Epithelial cell of alveolus of lung (primary cell): ENCODE measurements around the gene GPR42. TPM values are rescaled to one million over a fixed set of nuclear protein-coding genes. Genes with fewer than 3 reads are reported as not detected.

Experiments
- total RNA-seq: library from RNA; depleted of rRNA; stranded (reverse); fragments of >200 nt; gene quantifications from 2 replicates; pipeline ENCODE4 v1.2.1, GENCODE V29; 2015

GPR42 gene
- not detected in 2 replicates for total RNA-seq

GRCh38 chr19:35370722-35371121 lies at the start of gene GPR42:
GPR42 (plus strand) TSS chr19:35371068; CDS start chr19:35371360, 292 bp downstream.

DNA sequence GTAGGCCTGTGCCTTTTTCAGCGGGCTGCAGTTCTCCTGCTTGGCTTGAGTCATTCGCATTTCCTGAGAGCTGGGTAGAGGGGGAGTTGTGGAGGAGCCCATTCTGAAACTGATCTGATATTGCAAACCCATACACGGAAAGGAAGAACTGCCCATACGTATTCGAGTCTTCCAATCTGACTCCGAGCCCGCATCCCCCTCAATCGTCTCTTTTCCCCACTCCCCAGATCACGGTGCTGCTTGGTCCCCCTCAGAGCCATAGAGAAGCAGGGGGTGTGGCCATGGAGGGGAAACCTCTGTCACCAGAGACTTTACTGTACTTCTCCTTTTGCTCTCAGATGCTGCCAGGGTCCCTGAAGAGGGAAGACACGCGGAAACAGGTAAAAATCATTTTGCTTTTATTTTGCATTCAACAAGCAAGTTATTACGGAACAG lies 42.0 kb upstream of the GPR42 start, which contains the start of gene CD22:
Gene CD22 (plus strand): TSS at position 337 of the 435 bp plus-strand sequence. CDS start 2,854 bp downstream, outside the sequence.

GRCh38 chr19:35347171-35347929 lies 23.5 kb upstream of the GPR42 start, which contains the start of gene FFAR1:
FFAR1 (plus strand) TSS chr19:35347902; CDS start chr19:35351552, 3,650 bp downstream.

DNA sequence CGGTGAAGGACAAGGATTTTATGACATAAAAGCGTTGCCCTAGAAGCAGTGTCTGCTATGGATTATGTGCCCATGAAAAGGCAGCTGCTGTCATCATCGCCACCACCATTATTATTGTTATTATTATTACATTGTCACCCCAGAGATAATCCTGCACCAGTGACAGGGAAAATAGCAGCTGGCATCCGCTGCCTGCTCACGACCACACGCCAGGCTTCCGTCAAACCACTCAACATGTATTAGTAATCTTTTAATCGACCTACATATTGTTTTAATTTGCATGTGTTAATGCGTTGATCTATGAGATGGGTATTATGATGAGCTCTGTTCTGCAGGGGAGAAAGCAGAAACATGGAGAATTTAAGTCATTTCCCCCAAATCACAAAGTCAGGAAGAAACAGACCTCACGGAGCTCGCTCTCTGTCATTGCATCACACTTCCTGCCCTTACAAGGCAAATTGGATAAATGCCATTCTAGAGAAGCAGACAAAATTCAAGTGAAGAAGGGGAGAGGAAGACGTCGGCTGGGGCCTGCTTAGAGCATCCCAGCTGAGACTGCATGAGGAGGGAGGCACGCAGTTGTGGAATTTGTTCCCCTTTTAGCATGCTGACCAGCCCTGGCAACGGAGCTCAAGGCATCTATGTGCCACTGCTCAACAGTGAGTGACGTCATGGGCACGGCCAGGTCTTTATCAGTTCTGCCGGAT lies 12.8 kb upstream of the GPR42 start, which contains the start of gene FFAR3:
Gene FFAR3 (plus strand): TSS at position 594 of the 707 bp plus-strand sequence. CDS start 431 bp downstream, outside the sequence.

Other genes starting within 250 kb of the GPR42 start
- gene LGI4, start 236.0 kb upstream of the GPR42 start, total RNA-seq, result not detected in 2 replicates
- 20.4 TPM in 1 of 2 replicates, not detected in the other for gene FXYD1, start 232.2 kb upstream of the GPR42 start, total RNA-seq
- gene FXYD7, start 227.8 kb upstream of the GPR42 start, total RNA-seq, result not detected in 2 replicates
- 85.0 and 149 TPM in 2 replicates for gene FXYD5, start 216.3 kb upstream of the GPR42 start, total RNA-seq
- not detected in 2 replicates for gene FAM187B, start 142.3 kb upstream of the GPR42 start, total RNA-seq
- 1.4 and 7.4 TPM in 2 replicates for gene LSR, start 122.1 kb upstream of the GPR42 start, total RNA-seq
- gene USF2, start 102.1 kb upstream of the GPR42 start, total RNA-seq, result 67.2 and 117 TPM in 2 replicates
- gene HAMP, start 88.5 kb upstream of the GPR42 start, total RNA-seq, result 0.16 TPM in 1 of 2 replicates, not detected in the other
- 0.26 TPM in 1 of 2 replicates, not detected in the other for gene MAG, start 78.9 kb upstream of the GPR42 start, total RNA-seq
- gene CD22, start 41.9 kb upstream of the GPR42 start, total RNA-seq, result 5.6 TPM in 1 of 2 replicates, not detected in the other
- not detected in 2 replicates for gene FFAR1, start 23.2 kb upstream of the GPR42 start, total RNA-seq
- gene FFAR3, start 12.6 kb upstream of the GPR42 start, total RNA-seq, result not detected in 2 replicates
- not detected in 2 replicates for gene FFAR2, start 77.2 kb downstream of the GPR42 start, total RNA-seq
- not detected in 2 replicates for gene KRTDAP, start 119.4 kb downstream of the GPR42 start, total RNA-seq
- 15.9 and 24.8 TPM in 2 replicates for gene DMKN, start 142.6 kb downstream of the GPR42 start, total RNA-seq
- gene SBSN, start 157.2 kb downstream of the GPR42 start, total RNA-seq, result not detected in 2 replicates
- gene GAPDHS, start 162.4 kb downstream of the GPR42 start, total RNA-seq, result not detected in 2 replicates
- gene TMEM147, start 174.6 kb downstream of the GPR42 start, total RNA-seq, result 85.7 and 102 TPM in 2 replicates
- not detected in 2 replicates for gene ATP4A, start 192.6 kb downstream of the GPR42 start, total RNA-seq
- gene PMIS2, start 215.1 kb downstream of the GPR42 start, total RNA-seq, result not detected in 2 replicates
- 6.6 and 10.5 TPM in 2 replicates for gene HAUS5, start 241.7 kb downstream of the GPR42 start, total RNA-seq